Esophagus (tissue), 2 donors: ENCODE measurements around the gene STAB1. TPM values are rescaled to one million over a fixed set of nuclear protein-coding genes. Genes with fewer than 3 reads are reported as not detected.

Experiments used
- H3K27ac ChIP-seq, 2 donors: one replicate each; pipeline ENCODE4 v1.5.1; 2013; ENCODE audit warnings: low read depth in 2 of 2, mild to moderate bottlenecking in 2 of 2, inconsistent platforms in 1 of 2, low read length in 1 of 2, moderate library complexity in 1 of 2
- H3K27me3 ChIP-seq, 2 donors: one replicate each; pipeline ENCODE4 v1.6.1; 2013; ENCODE audit warnings: low read length in 2 of 2, control low read depth in 1 of 2, mild to moderate bottlenecking in 1 of 2; ENCODE audit not compliant: insufficient read depth in 2 of 2, control insufficient read depth in 1 of 2
- H3K36me3 ChIP-seq, 2 donors: one replicate each; pipeline ENCODE4 v1.6.1; 2013; ENCODE audit warnings: low read length in 1 of 2; ENCODE audit not compliant: control insufficient read depth in 2 of 2, insufficient read depth in 2 of 2
- H3K4me1 ChIP-seq, 2 donors: one replicate each; pipeline ENCODE4 v1.6.1; 2013; ENCODE audit warnings: low read length in 1 of 2; ENCODE audit not compliant: control insufficient read depth in 2 of 2, insufficient read depth in 2 of 2
- H3K4me3 ChIP-seq, 2 donors: one replicate each; pipeline ENCODE4 v1.5.1; 2013; ENCODE audit warnings: low read length in 2 of 2, mild to moderate bottlenecking in 2 of 2, low read depth in 1 of 2, moderate library complexity in 1 of 2
- H3K9me3 ChIP-seq, 2 donors: one replicate each; pipeline ENCODE4 v1.6.1; 2013; ENCODE audit warnings: mild to moderate bottlenecking in 2 of 2, low read depth in 1 of 2, low read length in 1 of 2, moderate library complexity in 1 of 2; ENCODE audit not compliant: control insufficient read depth in 2 of 2, insufficient read depth in 1 of 2
- WGBS, 2 donors: extraction: QIAGEN DNeasy Blood & Tissue Kit; methylation state at CpG; one replicate each; pipeline ENCODE4 v1.1.7; 2013; 5-methylcytosine and 5-hydroxymethylcytosine counted together
- polyA plus RNA-seq, 2 donors: library from polyadenylated mRNA; stranded (reverse); fragments of 200-250 nt; gene quantifications; one replicate each; pipeline ENCODE4 v1.2.3, GENCODE V29; 2013
- donor health status: healthy with polysubstance abuse.
- donor health status: Bipolar disorder and iron deficiency.

Gene STAB1
- polyA plus RNA-seq, 2 donors, result 30.5 to 39.0 TPM

GRCh38 chr3:52477076-52477795 lies 17.9 kb upstream of the STAB1 start:
- Histone ChIP-seq H3K4me1 (peaks cover 0 to 4% of the 10 kb centered on the region in 2 donors), H3K27ac (no peak overlapping the region), H3K9me3 (peaks cover 0 to 2% of the 10 kb centered on the region in 2 donors), H3K36me3 (peaks cover 41 to 78% of the 10 kb centered on the region in 2 donors), H3K27me3 (no peaks in the 10 kb centered on the region), H3K4me3 (no peak overlapping the region)
- 90 to 94% methylated on average over 16 of the region's 16 CpGs for WGBS, 2 donors

GRCh38 chr3:52477796-52478095 lies 17.4 kb upstream of the STAB1 start:
- WGBS, 2 donors, result 93 to 96% methylated on average over 6 of the region's 6 CpGs
- no peaks in the 10 kb centered on the region for H3K27me3 ChIP-seq
- peaks cover 37 to 79% of the 10 kb centered on the region in 2 donors for H3K36me3 ChIP-seq

GRCh38 chr3:52479037-52479876 lies 15.9 kb upstream of the STAB1 start:
- Histone ChIP-seq H3K36me3 (peaks cover 29 to 70% of the 10 kb centered on the region in 2 donors), H3K27me3 (no peaks in the 10 kb centered on the region), H3K9me3 (no peaks in the 10 kb centered on the region), H3K27ac (no peak overlapping the region), H3K4me1 (peaks cover 4 to 12% of the 10 kb centered on the region in 2 donors), H3K4me3 (no peak overlapping the region)
- WGBS, 2 donors, result 93 to 95% methylated on average over 7 of the region's 7 CpGs

More at GRCh38 chr3:52477796-52478095, 17.4 kb upstream of the STAB1 start:
- Histone ChIP-seq H3K27ac (no peak overlapping the region), H3K4me3 (no peak overlapping the region), H3K4me1 (peaks cover 0 to 2% of the 10 kb centered on the region in 2 donors), H3K9me3 (peaks cover 0 to 2% of the 10 kb centered on the region in 2 donors)

GRCh38 chr3:52479877-52480575 lies 15.1 kb upstream of the STAB1 start:
- H3K4me1 ChIP-seq, result peaks cover 4 to 19% of the 10 kb centered on the region in 2 donors
- H3K4me3 ChIP-seq, result no peak overlapping the region
- no peak overlapping the region for H3K27ac ChIP-seq
- H3K9me3 ChIP-seq, result no peaks in the 10 kb centered on the region
- H3K27me3 ChIP-seq, result no peaks in the 10 kb centered on the region
- peaks cover 29 to 74% of the 10 kb centered on the region in 2 donors for H3K36me3 ChIP-seq
- 80 to 81% methylated on average over 15 to 16 of the region's 16 CpGs for WGBS, 2 donors

- no peak overlapping the region for H3K27ac ChIP-seq
- H3K27me3 ChIP-seq, result no peaks in the 10 kb centered on the region
- H3K4me3 ChIP-seq, result no peak overlapping the region
- no peaks in the 10 kb centered on the region for H3K9me3 ChIP-seq
- 79 to 84% methylated on average over 27 of the region's 27 CpGs for WGBS, 2 donors
- H3K36me3 ChIP-seq, result peaks cover 29 to 72% of the 10 kb centered on the region in 2 donors
- H3K4me1 ChIP-seq, result peaks cover 4 to 21% of the 10 kb centered on the region in 2 donors
Observed at GRCh38 chr3:52480768-52481715, 14.1 kb upstream of the STAB1 start.

- H3K4me1 ChIP-seq, result peaks cover 4 to 21% of the 10 kb centered on the region in 2 donors
- H3K9me3 ChIP-seq, result no peaks in the 10 kb centered on the region
- H3K36me3 ChIP-seq, result peaks cover 29 to 73% of the 10 kb centered on the region in 2 donors
- no peak overlapping the region for H3K27ac ChIP-seq
- H3K4me3 ChIP-seq, result no peak overlapping the region
- no peaks in the 10 kb centered on the region for H3K27me3 ChIP-seq
- 88 to 91% methylated on average over 23 of the region's 23 CpGs for WGBS, 2 donors
Observed at GRCh38 chr3:52481819-52482521, 13.2 kb upstream of the STAB1 start.

- 74 to 78% methylated on average over 14 of the region's 14 CpGs for WGBS, 2 donors
- H3K27ac ChIP-seq, result peak overlapping the region; percentile 57 to 76
- H3K27me3 ChIP-seq, result no peaks in the 10 kb centered on the region
- H3K4me3 ChIP-seq, result no peak overlapping the region
- H3K9me3 ChIP-seq, result no peaks in the 10 kb centered on the region
- H3K36me3 ChIP-seq, result peaks cover 23 to 74% of the 10 kb centered on the region in 2 donors
- H3K4me1 ChIP-seq, result peaks cover 4 to 21% of the 10 kb centered on the region in 2 donors
Observed at GRCh38 chr3:52483081-52483480, 12.1 kb upstream of the STAB1 start.

GRCh38 chr3:52483577-52484381 lies 11.4 kb upstream of the STAB1 start:
- H3K9me3 ChIP-seq, result no peaks in the 10 kb centered on the region
- peak overlapping the region; percentile 57 to 90 for H3K27ac ChIP-seq
- peaks cover 4 to 21% of the 10 kb centered on the region in 2 donors for H3K4me1 ChIP-seq
- H3K36me3 ChIP-seq, result peaks cover 16 to 73% of the 10 kb centered on the region in 2 donors
- no peaks in the 10 kb centered on the region for H3K27me3 ChIP-seq
- 34 to 53% methylated on average over 13 of the region's 13 CpGs for WGBS, 2 donors
- H3K4me3 ChIP-seq, result no peak overlapping the region
